HEK293 (cell line): ENCODE data around the gene GRK5.

Experiments used
- CTCF ChIA-PET: fragments of 350-600 bp; formaldehyde crosslinking; extraction: SDS; loops from one replicate; lab custom pipeline; 2021; ENCODE audit warnings: antibody characterized with exemption; lab: Yijun Ruan, JAX
- POLR2A ChIA-PET: fragments of 300-600 bp; formaldehyde crosslinking; extraction: SDS; loops from one replicate; lab custom pipeline; 2020; ENCODE audit warnings: antibody characterized with exemption, inconsistent platforms; lab: Yijun Ruan, JAX
- H3K27ac ChIP-seq: fragments of 200-500 bp; sonication (Bioruptor generic); 2 replicates; pipeline ENCODE4 v1.5.1; 2014; ENCODE audit warnings: low read depth, low read length, control low read depth, inconsistent platforms; ENCODE audit errors: extremely low read depth
- H3K36me3 ChIP-seq, 2 experiments: fragments of 200-500 bp in 1 of 2; sonication (Bioruptor generic) in 1 of 2; 1 replicate in 1 of 2; 2 replicates in 1 of 2; pipeline ENCODE4 v1.5.1; 2014 to 2017; ENCODE audit warnings: inconsistent platforms in 2 of 2, low read length in 2 of 2; ENCODE audit not compliant: control insufficient read depth in 2 of 2, insufficient read depth in 1 of 2
- H3K4me1 ChIP-seq: fragments of 200-500 bp; sonication (Bioruptor generic); 2 replicates; pipeline ENCODE4 v1.5.1; 2014; ENCODE audit warnings: mild to moderate bottlenecking, low read length, inconsistent platforms; ENCODE audit not compliant: control insufficient read depth, insufficient read depth
- H3K4me3 ChIP-seq: 2 replicates; pipeline ENCODE4 v1.5.1; 2011; ENCODE audit warnings: low read depth, mild to moderate bottlenecking, control low read depth, low read length, moderate library complexity
- H3K9me3 ChIP-seq: fragments of 200-500 bp; sonication (Bioruptor generic); 2 replicates; pipeline ENCODE4 v1.5.1; 2014; ENCODE audit warnings: low read depth, low read length, inconsistent platforms; ENCODE audit not compliant: control insufficient read depth, insufficient read depth
- GLIS1 ChIP-seq: fragments of 450-650 bp; formaldehyde crosslinking; IDR thresholded peaks from 2 replicates; pipeline ENCODE4 v1.5.1; 2016; ENCODE audit warnings: missing biosample characterization, missing genetic modification characterization
- KLF1 ChIP-seq: fragments of 450-650 bp; formaldehyde crosslinking; IDR thresholded peaks from 2 replicates; pipeline ENCODE4 v1.5.1; 2016; ENCODE audit warnings: missing biosample characterization, missing genetic modification characterization
- OVOL3 ChIP-seq: fragments of 450-650 bp; formaldehyde crosslinking; IDR thresholded peaks from 2 replicates; pipeline ENCODE4 v1.5.1; 2016; ENCODE audit warnings: missing biosample characterization, missing genetic modification characterization
- ZBTB8A ChIP-seq: fragments of 450-650 bp; formaldehyde crosslinking; IDR thresholded peaks from 2 replicates; pipeline ENCODE4 v1.5.1; 2016; ENCODE audit warnings: missing biosample characterization, missing genetic modification characterization
- ZFP41 ChIP-seq: fragments of 450-650 bp; formaldehyde crosslinking; IDR thresholded peaks from 2 replicates; pipeline ENCODE4 v1.5.1; 2016; ENCODE audit warnings: missing biosample characterization, missing genetic modification characterization, borderline replicate concordance
- ZNF112 ChIP-seq: fragments of 450-650 bp; formaldehyde crosslinking; IDR thresholded peaks from 2 replicates; pipeline ENCODE4 v1.5.0; 2017; ENCODE audit warnings: missing biosample characterization, missing genetic modification characterization
- ZNF280C ChIP-seq: fragments of 450-650 bp; formaldehyde crosslinking; IDR thresholded peaks from 2 replicates; pipeline ENCODE4 v1.5.1; 2016; ENCODE audit warnings: missing biosample characterization, missing genetic modification characterization
- ZNF645 ChIP-seq: fragments of 450-650 bp; formaldehyde crosslinking; IDR thresholded peaks from 2 replicates; pipeline ENCODE4; 2016; ENCODE audit warnings: missing biosample characterization, missing genetic modification characterization
- ZNF654 ChIP-seq: fragments of 450-650 bp; formaldehyde crosslinking; IDR thresholded peaks from 2 replicates; pipeline ENCODE4 v1.5.1; 2016; ENCODE audit warnings: low read depth, missing biosample characterization, missing genetic modification characterization
- ZNF704 ChIP-seq: fragments of 450-650 bp; formaldehyde crosslinking; IDR thresholded peaks from 2 replicates; pipeline ENCODE4 v1.5.1; 2016; ENCODE audit warnings: missing biosample characterization, missing genetic modification characterization
- ZNF768 ChIP-seq: fragments of 450-650 bp; formaldehyde crosslinking; IDR thresholded peaks from 2 replicates; pipeline ENCODE4 v1.5.1; 2018; ENCODE audit warnings: missing biosample characterization, mild to moderate bottlenecking, missing genetic modification characterization
- ZNF785 ChIP-seq: fragments of 450-650 bp; formaldehyde crosslinking; IDR thresholded peaks from 2 replicates; pipeline ENCODE4 v1.5.1; 2016; ENCODE audit warnings: missing biosample characterization, missing genetic modification characterization
- ZSCAN18 ChIP-seq: fragments of 450-650 bp; formaldehyde crosslinking; IDR thresholded peaks from 2 replicates; pipeline ENCODE4 v1.5.1; 2016; ENCODE audit warnings: missing biosample characterization, missing genetic modification characterization
- ZSCAN4 ChIP-seq: fragments of 450-650 bp; formaldehyde crosslinking; IDR thresholded peaks from 2 replicates; pipeline ENCODE4 v1.5.1; 2017; ENCODE audit warnings: missing biosample characterization, missing genetic modification characterization

The GRK5 gene

GRCh38 chr10:119421891-119422681, 214.7 kb downstream of the GRK5 start:
- no peak overlapping the region for H3K27ac ChIP-seq
- POLR2A ChIA-PET: no interaction called here
- no peaks in the 10 kb centered on the region for H3K4me1 ChIP-seq

GRCh38 chr10:119422682-119423509, 215.5 kb downstream of the GRK5 start:
- POLR2A ChIA-PET: no interaction called here
- no peak for TF ChIP-seq OVOL3 (tag by site-specific recombination)
- peak; percentile 55; the same call in 1 of the 2 replicates for TF ChIP-seq ZNF768 (tag by site-specific recombination)
- H3K4me1 ChIP-seq: no peaks in the 10 kb centered on the region
- peaks cover 5 to 15% of the 10 kb centered on the region in 2 experiments; a peak in 2 of 3 replicates for H3K36me3 ChIP-seq
- H3K4me3 ChIP-seq: no peak overlapping the region
- H3K27ac ChIP-seq: no peak overlapping the region
- no peaks in the 10 kb centered on the region for H3K9me3 ChIP-seq
- CTCF ChIA-PET: interaction anchor here (0.7 to 7.9 kb wide), 4 partner anchors 16 to 223 kb away, joined by 3 to 58 read pairs (median 4); no protein-coding TSS in a partner anchor

More at GRCh38 chr10:119421891-119422681, 214.7 kb downstream of the GRK5 start:
- no peaks in the 10 kb centered on the region for H3K9me3 ChIP-seq
- CTCF ChIA-PET: interaction anchor here (0.7 to 7.9 kb wide), 6 partner anchors 17 to 223 kb away, joined by 3 to 58 read pairs (median 4); no protein-coding TSS in a partner anchor
- peaks cover 4 to 7% of the 10 kb centered on the region in 2 experiments; a peak in 2 of 3 replicates for H3K36me3 ChIP-seq
- no peak overlapping the region for H3K4me3 ChIP-seq
- TF ChIP-seq KLF1 (tag by site-specific recombination) (peak; percentile 48; the same call in 1 of the 2 replicates), ZBTB8A (tag by site-specific recombination) (no peak), ZSCAN18 (tag by site-specific recombination) (no peak)

- TF ChIP-seq ZNF112 (tag by site-specific recombination) (no peak), ZSCAN4 (tag by site-specific recombination) (0 out of 2 replicates have a peak, but pooled peaks have one; percentile 43)
- ChIA-PET POLR2A (no interaction called here), CTCF (interaction anchor here (0.6 to 1.4 kb wide), 3 partner anchors 16 to 596 kb away, joined by 3 to 4 read pairs (median 3); no protein-coding TSS in a partner anchor)
- Histone ChIP-seq H3K27ac (no peak overlapping the region), H3K4me3 (no peak overlapping the region), H3K4me1 (no peaks in the 10 kb centered on the region), H3K9me3 (no peaks in the 10 kb centered on the region), H3K36me3 (peaks cover 5 to 17% of the 10 kb centered on the region in 2 experiments; a peak in 2 of 3 replicates)
These were observed 216.3 kb downstream of the GRK5 start for GRCh38 chr10:119423510-119424257.

- ChIA-PET CTCF (interaction anchor here (0.7 to 0.9 kb wide), 3 partner anchors 215 to 597 kb away, joined by 3 read pairs; no protein-coding TSS in a partner anchor), POLR2A (no interaction called here)
- Histone ChIP-seq H3K4me3 (no peak overlapping the region), H3K36me3 (peaks cover 5 to 17% of the 10 kb centered on the region in 2 experiments; a peak in 2 of 3 replicates), H3K4me1 (no peaks in the 10 kb centered on the region), H3K9me3 (no peaks in the 10 kb centered on the region), H3K27ac (no peak overlapping the region)
- no peak for TF ChIP-seq ZNF645 (tag by site-specific recombination)
- TF ChIP-seq ZNF280C: no peak
- TF ChIP-seq ZNF785: no peak
- TF ChIP-seq ZFP41 (tag by site-specific recombination): no peak
- no peak for TF ChIP-seq ZNF704 (tag by site-specific recombination)
- TF ChIP-seq GLIS1: no peak
- TF ChIP-seq ZNF654 (tag by site-specific recombination): no peak
These were observed 217.0 kb downstream of the GRK5 start for GRCh38 chr10:119424258-119424975.
